Measurements from ENCODE around the gene SLC25A48. TPM values are rescaled to one million over a fixed set of nuclear protein-coding genes. Genes with fewer than 3 reads are reported as not detected.

The SLC25A48 gene
- 1 to 10 TPM; 2.7 to 3.8 (median 3.4) TPM for polyA plus RNA-seq (ENCODE audit: insufficient read length in 3 of 3)

- DNase-seq (ENCODE audit: low read depth in 3 of 3, low spot score in 2 of 3): peak; percentile 36 to 49 (median 45)
Measured at GRCh38 chr5:135834639-135835529, at the start of gene SLC25A48. TSS of gene SLC25A48 (plus strand) at chr5:135834663. CDS start at chr5:135834848, 185 bp downstream.

- no peak for DNase-seq (ENCODE audit: low read depth in 3 of 3, low spot score in 2 of 3)
Measured at GRCh38 chr5:135800656-135801055, 33.8 kb upstream of the SLC25A48 start.

- DNase-seq (ENCODE audit: low read depth in 3 of 3, low spot score in 2 of 3): no peak
Measured at GRCh38 chr5:135810188-135810943, 24.1 kb upstream of the SLC25A48 start.

- no peak for DNase-seq (ENCODE audit: low read depth in 3 of 3, low spot score in 2 of 3)
Measured at GRCh38 chr5:135811007-135811406, 23.5 kb upstream of the SLC25A48 start.

GRCh38 chr5:135813758-135814157, 20.7 kb upstream of the SLC25A48 start:
- DNase-seq (ENCODE audit: low read depth in 3 of 3, low spot score in 2 of 3): no peak

- no peak for DNase-seq (ENCODE audit: low read depth in 3 of 3, low spot score in 2 of 3)
Measured at GRCh38 chr5:135814316-135814715, 20.1 kb upstream of the SLC25A48 start.

GRCh38 chr5:135814812-135815211, 19.7 kb upstream of the SLC25A48 start:
- no peak for DNase-seq (ENCODE audit: low read depth in 3 of 3, low spot score in 2 of 3)

- no peak for DNase-seq (ENCODE audit: low read depth in 3 of 3, low spot score in 2 of 3)
Measured at GRCh38 chr5:135821061-135821801, 13.2 kb upstream of the SLC25A48 start.

GRCh38 chr5:135821802-135822201, 12.7 kb upstream of the SLC25A48 start:
- no peak for DNase-seq (ENCODE audit: low read depth in 3 of 3, low spot score in 2 of 3)

- DNase-seq (ENCODE audit: low read depth in 3 of 3, low spot score in 2 of 3): no peak
Measured at GRCh38 chr5:135822286-135822685, 12.2 kb upstream of the SLC25A48 start.

GRCh38 chr5:135822959-135823358, 11.5 kb upstream of the SLC25A48 start:
- no peak for DNase-seq (ENCODE audit: low read depth in 3 of 3, low spot score in 2 of 3)

- DNase-seq (ENCODE audit: low read depth in 3 of 3, low spot score in 2 of 3): no peak
Measured at GRCh38 chr5:135823881-135824280, 10.6 kb upstream of the SLC25A48 start.

- no peak for DNase-seq (ENCODE audit: low read depth in 3 of 3, low spot score in 2 of 3)
Measured at GRCh38 chr5:135824541-135825041, 9.9 kb upstream of the SLC25A48 start.

- DNase-seq (ENCODE audit: low read depth in 3 of 3, low spot score in 2 of 3): no peak
Measured at GRCh38 chr5:135825373-135826220, 8.9 kb upstream of the SLC25A48 start.

- DNase-seq (ENCODE audit: low read depth in 3 of 3, low spot score in 2 of 3): no peak
Measured at GRCh38 chr5:135826221-135826525, 8.3 kb upstream of the SLC25A48 start.

GRCh38 chr5:135826994-135827671, 7.3 kb upstream of the SLC25A48 start:
- DNase-seq (ENCODE audit: low read depth in 3 of 3, low spot score in 2 of 3): no peak

GRCh38 chr5:135827965-135828781, 6.3 kb upstream of the SLC25A48 start:
- no peak for DNase-seq (ENCODE audit: low read depth in 3 of 3, low spot score in 2 of 3)

- DNase-seq (ENCODE audit: low read depth in 3 of 3, low spot score in 2 of 3): no peak
Measured at GRCh38 chr5:135828782-135829127, 5.7 kb upstream of the SLC25A48 start.

- no peak for DNase-seq (ENCODE audit: low read depth in 3 of 3, low spot score in 2 of 3)
Measured at GRCh38 chr5:135829179-135829578, 5.3 kb upstream of the SLC25A48 start.

Data from right renal cortex interstitium (tissue), 3 donors.